Endothelial cell of umbilical vein (primary cell): ENCODE data around the gene CERK. TPM values are rescaled to one million over a fixed set of nuclear protein-coding genes. Genes with fewer than 3 reads are reported as not detected.
A peak's percentile ranks its signal among the peaks of the same experiment; 100 is the strongest.

Experiments used
- BruUV-seq: library from RNA; stranded (reverse); fragments of 400-500 nt; replicated peaks from 2 replicates; lab custom pipeline; 2021; lab: Mats Ljungman, UMichigan
- CTCF ChIA-PET: fragments of 300-600, 350-600 bp; sonication (Branson Sonifier 250); formaldehyde crosslinking; loops from one replicate; lab custom pipeline; 2021; ENCODE audit warnings: antibody characterized with exemption, inconsistent platforms; lab: Charles Lee
- POLR2A ChIA-PET: fragments of 300-600, 350-600 bp; sonication (Branson Sonifier 250); formaldehyde crosslinking; loops from one replicate; lab custom pipeline; 2021; ENCODE audit warnings: antibody characterized with exemption, inconsistent platforms; lab: Charles Lee
- DNase-seq: peaks from one replicate; pipeline ENCODE4 v3.0.0-alpha.2; 2011; ENCODE audit warnings: low read depth, low spot score
- FAIRE-seq: peaks from 2 replicates; lab custom pipeline; 2011; peaks lifted over from hg19 to GRCh38; lab: Jason Lieb, UNC
- H2AFZ ChIP-seq: 2 replicates; pipeline ENCODE4 v1.6.0; 2012; ENCODE audit warnings: low read depth, low read length, control low read depth, inconsistent platforms
- H3K27ac ChIP-seq: 2 replicates; pipeline ENCODE4 v1.5.1; 2011; ENCODE audit warnings: low read depth, mild to moderate bottlenecking, control low read depth, low read length, moderate library complexity; ENCODE audit not compliant: insufficient read depth
- H3K27me3 ChIP-seq, 2 experiments: 2 replicates each; pipeline versions ENCODE4 v1.6.0 to v1.6.1; 2011; ENCODE audit warnings: low read length in 2 of 2, mixed read lengths in 1 of 2; ENCODE audit not compliant: control insufficient read depth in 2 of 2, insufficient read depth in 2 of 2
- H3K36me3 ChIP-seq, 2 experiments: 2 replicates in 1 of 2; 3 replicates in 1 of 2; pipeline ENCODE4 v1.5.1; 2011; ENCODE audit warnings: low read length in 2 of 2, mild to moderate bottlenecking in 1 of 2, moderate library complexity in 1 of 2; ENCODE audit not compliant: control insufficient read depth in 2 of 2, insufficient read depth in 2 of 2; ENCODE audit errors: extremely low read depth in 1 of 2
- H3K4me1 ChIP-seq: 3 replicates; pipeline ENCODE4 v1.5.1; 2011; ENCODE audit warnings: mild to moderate bottlenecking, low read length; ENCODE audit not compliant: control insufficient read depth, insufficient read depth; ENCODE audit errors: extremely low read depth
- H3K4me2 ChIP-seq: 2 replicates; pipeline ENCODE4 v1.6.1; 2011; ENCODE audit warnings: low read length, control low read depth, mixed read lengths; ENCODE audit not compliant: insufficient read depth
- H3K4me3 ChIP-seq, 3 experiments: fragments of 200-600 bp in 1 of 3; sonication (generic), shearing (Covaris generic) in 1 of 3; replicated peaks in 1 of 3; 2 replicates each; pipeline ENCODE4 v1.5.1; 2011 to 2016; ENCODE audit warnings: control low read depth in 3 of 3, low read length in 3 of 3, mild to moderate bottlenecking in 2 of 3, inconsistent platforms in 1 of 3, low read depth in 1 of 3, moderate library complexity in 1 of 3; ENCODE audit not compliant: insufficient read depth in 1 of 3
- H3K79me2 ChIP-seq: 2 replicates; pipeline ENCODE4 v1.6.0; 2012; ENCODE audit warnings: low read length, inconsistent platforms; ENCODE audit not compliant: control insufficient read depth, insufficient read depth
- H3K9ac ChIP-seq: replicated peaks from 2 replicates; pipeline ENCODE3; 2011; ENCODE audit warnings: low read length, control low read depth; ENCODE audit not compliant: insufficient read depth; ENCODE audit errors: extremely low read depth
- H3K9me1 ChIP-seq: replicated peaks from 3 replicates; pipeline ENCODE4 v1.6.0; 2011; ENCODE audit warnings: mild to moderate bottlenecking, low read length; ENCODE audit not compliant: control insufficient read depth, insufficient read depth; ENCODE audit errors: extremely low read depth
- H3K9me3 ChIP-seq: replicated peaks from 2 replicates; pipeline ENCODE4 v1.5.1; 2012; ENCODE audit warnings: low read length, inconsistent platforms; ENCODE audit not compliant: control insufficient read depth, insufficient read depth
- H4K20me1 ChIP-seq: replicated peaks from 2 replicates; pipeline ENCODE3; 2011; ENCODE audit warnings: mild to moderate bottlenecking, low read length; ENCODE audit not compliant: control insufficient read depth, insufficient read depth; ENCODE audit errors: extremely low read depth
- EZH2 ChIP-seq: IDR thresholded peaks from 2 replicates; pipeline ENCODE4 v1.6.1; 2012; ENCODE audit warnings: borderline replicate concordance, low read depth, mild to moderate bottlenecking, moderate library complexity, low read length, inconsistent platforms; ENCODE audit not compliant: severe bottlenecking
- FOS ChIP-seq: IDR thresholded peaks from 2 replicates; pipeline ENCODE4 v1.6.1; 2011; ENCODE audit warnings: mild to moderate bottlenecking, low read length, moderate library complexity, borderline replicate concordance; ENCODE audit not compliant: insufficient read depth
- JUN ChIP-seq: IDR thresholded peaks from 2 replicates; pipeline ENCODE4 v1.6.1; 2011; ENCODE audit warnings: borderline replicate concordance, low read depth; ENCODE audit not compliant: insufficient read length, insufficient read depth
- POLR2AphosphoS5 ChIP-seq: IDR thresholded peaks from 2 replicates; pipeline ENCODE4 v1.6.1; 2012; ENCODE audit warnings: low read depth, mild to moderate bottlenecking, control low read depth, low read length, moderate library complexity; ENCODE audit not compliant: insufficient read depth
- dilution Hi-C: fragments of 300-500 bp; cut with MboI; formaldehyde crosslinking; loops from one replicate; pipeline ENCODE4 v1.15.0; 2019; ENCODE audit warnings: low sequenced_read_pairs; ENCODE audit not compliant: extremely low pct_ligation_motif_present
- intact Hi-C: fragments of 100-400 bp; cut with micrococcal nuclease; formaldehyde crosslinking; loops from one replicate; pipeline ENCODE4 v1.10.0; 2022
- polyA plus RNA-seq, 4 experiments: library from polyadenylated mRNA; depleted of rRNA in 3 of 4; stranded (reverse) in 3 of 4; unstranded in 1 of 4; fragments of >200 nt; gene quantifications; 2 replicates each; pipeline versions ENCODE4 v1.2.1 to v1.2.3, GENCODE V29; 2011 to 2012; ENCODE audit warnings: missing spikeins in 1 of 4
- total RNA-seq: library from RNA; stranded (reverse); gene quantifications from 2 replicates; pipeline ENCODE4 v1.2.3, GENCODE V29; 2021

The CERK gene
- total and polyA plus RNA-seq, 2 donors (not counting 3 experiments of a cell fraction or from before 2014, with no cell fraction given) = 61.1 to 88.0 TPM

- no peak for FAIRE-seq
- Histone ChIP-seq H2AFZ (no peak overlapping the region), H3K4me1 (no peaks in the 10 kb centered on the region), H3K9me3 (no peaks in the 10 kb centered on the region), H3K79me2 (no peaks in the 10 kb centered on the region), H3K9me1 (no peaks in the 10 kb centered on the region), H3K27me3 (no peaks in the 10 kb centered on the region), H3K36me3 (peaks cover 50 to 68% of the 10 kb centered on the region in 2 experiments), H3K4me2 (no peak overlapping the region), H3K27ac (no peak overlapping the region), H3K4me3 (no peak overlapping the region), H4K20me1 (no peaks in the 10 kb centered on the region), H3K9ac (no peak overlapping the region)
- dilution Hi-C loops = no loop called here
- ChIA-PET CTCF (no interaction called here), POLR2A (no interaction called here)
- TF ChIP-seq FOS = no peak
- TF ChIP-seq EZH2 = no peak
- peak; percentile 6 for TF ChIP-seq POLR2AphosphoS5
- no peak for TF ChIP-seq JUN
- no TSS peak for BruUV-seq
- intact Hi-C loops = no loop called here
- DNase-seq = no peak
These were observed 41.9 kb downstream of the CERK start for GRCh38 chr22:46696229-46696518.

- H3K36me3 ChIP-seq = peaks cover 50 to 65% of the 10 kb centered on the region in 2 experiments
- no peak for FAIRE-seq
These were observed 42.5 kb downstream of the CERK start for GRCh38 chr22:46695346-46696228.

More at GRCh38 chr22:46695346-46696228, 42.5 kb downstream of the CERK start:
- CTCF ChIA-PET = no interaction called here
- no peak overlapping the region for H3K4me3 ChIP-seq
- no peak for DNase-seq
- H4K20me1 ChIP-seq = no peaks in the 10 kb centered on the region
- H2AFZ ChIP-seq = no peak overlapping the region
- peak; percentile 12 for TF ChIP-seq POLR2AphosphoS5
- no peak for TF ChIP-seq EZH2
- H3K79me2 ChIP-seq = no peaks in the 10 kb centered on the region
- no peaks in the 10 kb centered on the region for H3K9me3 ChIP-seq
- no TSS peak for BruUV-seq
- POLR2A ChIA-PET = no interaction called here
- dilution Hi-C loops (no loop called here), intact Hi-C loops (no loop called here)
- H3K4me1 ChIP-seq = no peaks in the 10 kb centered on the region
- H3K27me3 ChIP-seq = no peaks in the 10 kb centered on the region
- H3K9ac ChIP-seq = no peak overlapping the region
- H3K4me2 ChIP-seq = no peak overlapping the region
- no peaks in the 10 kb centered on the region for H3K9me1 ChIP-seq
- H3K27ac ChIP-seq = no peak overlapping the region
